Activated naive CD4-positive, alpha-beta T cell treated with anti-CD3 and anti-CD28 coated beads for 36 hours (primary cell): ENCODE data around the gene LGR6. TPM values are rescaled to one million over a fixed set of nuclear protein-coding genes. Genes with fewer than 3 reads are reported as not detected.

Experiments
- CTCF ChIA-PET: fragments of 350-600 bp; sonication (Branson Sonifier 250); formaldehyde crosslinking; loops from one replicate; lab custom pipeline; 2021; ENCODE audit warnings: antibody characterized with exemption; lab: Charles Lee
- DNase-seq: peaks from one replicate; pipeline ENCODE4 v3.0.0-alpha.2; 2020
- H3K27ac Mint-ChIP-seq: one replicate; pipeline ENCODE4 v1.8.0; 2021; ENCODE audit warnings: mild to moderate bottlenecking, mixed read lengths
- H3K27me3 Mint-ChIP-seq: one replicate; pipeline ENCODE4 v1.8.0; 2021; ENCODE audit warnings: low read depth, mixed read lengths
- H3K36me3 Mint-ChIP-seq: one replicate; pipeline ENCODE4 v1.8.0; 2021; ENCODE audit warnings: low read depth, mixed read lengths
- H3K4me1 Mint-ChIP-seq: one replicate; pipeline ENCODE4 v1.8.0; 2021; ENCODE audit warnings: low read depth, mixed read lengths
- H3K4me3 Mint-ChIP-seq: one replicate; pipeline ENCODE4 v1.8.0; 2021; ENCODE audit warnings: mild to moderate bottlenecking, moderate library complexity, mixed read lengths
- H3K9me3 Mint-ChIP-seq: one replicate; pipeline ENCODE4 v1.8.0; 2021; ENCODE audit warnings: mixed read lengths
- intact Hi-C: fragments of 100-400 bp; cut with micrococcal nuclease; formaldehyde crosslinking; loops from one replicate; pipeline ENCODE4 v1.15.1; 2023
- total RNA-seq, 2 experiments: library from RNA; stranded (reverse); gene quantifications; one replicate each; pipeline ENCODE4 v1.2.3, GENCODE V29; 2021

The LGR6 gene
- total RNA-seq, 2 experiments from 2014 or later, result 0.19 to 0.22 TPM

- Mint-ChIP-seq H3K4me3 (no peak overlapping the region), H3K36me3 (no peaks in the 10 kb centered on the region), H3K9me3 (no peaks in the 10 kb centered on the region), H3K27ac (no peak overlapping the region), H3K4me1 (no peaks in the 10 kb centered on the region), H3K27me3 (no peaks in the 10 kb centered on the region)
- no peak for DNase-seq
- intact Hi-C loops, result no loop called here
- CTCF ChIA-PET, result interaction anchor here (0.7 to 0.9 kb wide), 2 partner anchors 10 to 154 kb away, joined by 3 read pairs; no protein-coding TSS in a partner anchor
Observed at GRCh38 chr1:202361224-202361623, 167.6 kb downstream of the LGR6 start.

DNA sequence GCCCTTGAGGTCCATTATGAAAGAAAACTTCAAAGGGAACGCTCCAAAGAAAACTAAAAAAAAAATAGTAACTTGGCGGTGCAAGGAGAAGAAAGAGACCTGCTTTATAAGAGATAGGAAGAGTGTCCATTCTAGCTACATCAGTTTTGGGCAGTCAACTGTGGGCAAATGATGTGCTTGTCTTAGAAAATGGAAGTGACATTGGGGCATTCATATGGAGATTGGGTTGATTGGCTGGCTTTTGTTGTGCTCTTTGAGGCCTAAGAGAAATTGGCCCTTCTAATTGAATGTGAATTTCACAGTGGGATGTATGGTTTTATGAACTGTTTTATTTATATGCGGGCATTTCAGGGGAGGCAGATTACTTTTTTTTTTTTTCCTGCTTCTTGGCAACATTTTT, 168.1 kb downstream of the LGR6 start:
- Mint-ChIP-seq H3K4me3 (no peak overlapping the region), H3K36me3 (no peaks in the 10 kb centered on the region), H3K4me1 (no peaks in the 10 kb centered on the region), H3K27ac (no peak overlapping the region), H3K27me3 (no peaks in the 10 kb centered on the region), H3K9me3 (no peaks in the 10 kb centered on the region)
- DNase-seq, result no peak
- intact Hi-C loops, result no loop called here
- CTCF ChIA-PET, result interaction anchor here (0.9 kb wide), 1 partner anchor 10 kb away, joined by 3 read pairs; no protein-coding TSS in a partner anchor

GRCh38 chr1:202362212-202362611, 168.6 kb downstream of the LGR6 start:
- Mint-ChIP-seq H3K36me3 (no peaks in the 10 kb centered on the region), H3K9me3 (no peaks in the 10 kb centered on the region), H3K27ac (no peak overlapping the region), H3K27me3 (no peaks in the 10 kb centered on the region), H3K4me1 (no peaks in the 10 kb centered on the region), H3K4me3 (no peak overlapping the region)
- intact Hi-C loops, result no loop called here
- CTCF ChIA-PET, result interaction anchor here (0.6 kb wide), 1 partner anchor 357 kb away, joined by 3 read pairs; no protein-coding TSS in a partner anchor
- DNase-seq, result no peak

- Mint-ChIP-seq H3K4me3 (no peak overlapping the region), H3K27ac (no peak overlapping the region), H3K4me1 (no peaks in the 10 kb centered on the region), H3K9me3 (peaks cover 2% of the 10 kb centered on the region), H3K27me3 (no peaks in the 10 kb centered on the region), H3K36me3 (no peaks in the 10 kb centered on the region)
- DNase-seq, result no peak
- CTCF ChIA-PET, result interaction anchor here (0.6 to 0.7 kb wide), 3 partner anchors 10 to 831 kb away, joined by 3 to 5 read pairs (median 4); no protein-coding TSS in a partner anchor
- intact Hi-C loops, result no loop called here
Observed at GRCh38 chr1:202365092-202365815, 171.7 kb downstream of the LGR6 start.

DNA sequence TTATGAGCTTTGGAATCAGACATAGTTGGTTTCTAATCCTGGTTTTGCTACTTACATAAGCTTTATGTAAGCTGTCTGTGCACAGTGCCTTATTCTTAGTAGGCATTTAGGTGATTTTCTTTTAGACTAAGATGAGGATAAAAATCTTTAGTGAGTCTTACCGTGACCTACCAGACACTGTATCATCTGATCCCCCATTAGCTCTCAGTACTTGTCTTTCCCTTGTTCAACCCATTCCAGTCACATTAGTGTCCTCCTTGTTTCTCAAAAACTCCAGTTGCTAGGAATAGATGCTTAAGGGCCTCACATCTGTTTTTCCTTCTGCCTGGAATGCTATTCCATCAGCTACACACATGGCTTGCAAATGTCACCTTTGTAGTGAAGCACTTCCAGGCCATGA, 173.7 kb downstream of the LGR6 start:
- Mint-ChIP-seq H3K36me3 (no peaks in the 10 kb centered on the region), H3K27ac (no peak overlapping the region), H3K4me3 (no peak overlapping the region), H3K4me1 (no peaks in the 10 kb centered on the region), H3K9me3 (peaks cover 2% of the 10 kb centered on the region), H3K27me3 (no peaks in the 10 kb centered on the region)
- DNase-seq, result no peak
- intact Hi-C loops, result no loop called here
- CTCF ChIA-PET, result interaction anchor here (1.1 kb wide), 1 partner anchor 23 kb away, joined by 4 read pairs; no protein-coding TSS in a partner anchor

Other genes with a start within 250 kb of the LGR6 start
- gene LMOD1, start 247.3 kb upstream of the LGR6 start, total RNA-seq, result not detected
- 10 to 100 TPM; 52.6 to 54.4 TPM for gene TIMM17A, start 238.3 kb upstream of the LGR6 start, total RNA-seq
- gene RNPEP, start 211.2 kb upstream of the LGR6 start, total RNA-seq, result 10 to 100 TPM; 43.4 to 44.4 TPM
- under 1 TPM; 0.27 to 0.31 TPM for gene ELF3, start 183.2 kb upstream of the LGR6 start, total RNA-seq
- gene GPR37L1, start 70.9 kb upstream of the LGR6 start, total RNA-seq, result not detected
- 10 to 100 TPM; 28.1 to 30.6 TPM for gene ARL8A, start 49.1 kb upstream of the LGR6 start, total RNA-seq
- gene PTPN7, start 33.2 kb upstream of the LGR6 start, total RNA-seq, result 100 to 1,000 TPM; 112 to 119 TPM
- 100 to 1,000 TPM; 127 to 146 TPM for gene UBE2T, start 148.1 kb downstream of the LGR6 start, total RNA-seq
- 10 to 100 TPM; 11.0 to 12.4 TPM for gene PPP1R12B, start 154.9 kb downstream of the LGR6 start, total RNA-seq